OCI-LY1 (cell line): ENCODE measurements around the gene ABCF3.

Source experiments
- H2AFZ ChIP-seq: fragments of 200-600 bp; sonication (generic), shearing (Covaris generic); 2 replicates; pipeline ENCODE4 v1.6.0; 2014; ENCODE audit warnings: antibody characterized with exemption, mild to moderate bottlenecking, low read length
- H3F3A ChIP-seq: fragments of 200-600 bp; sonication (generic), shearing (Covaris generic); 2 replicates; pipeline ENCODE4 v1.6.0; 2014; ENCODE audit warnings: mild to moderate bottlenecking, antibody characterized with exemption, low read length, moderate library complexity; ENCODE audit not compliant: insufficient read depth
- H3K27ac ChIP-seq: fragments of 200-600 bp; sonication (generic); 2 replicates; pipeline ENCODE4 v1.5.1; 2014; ENCODE audit warnings: low read length, mixed run types, mild to moderate bottlenecking, low read depth; ENCODE audit not compliant: poor library complexity, severe bottlenecking
- H3K27me3 ChIP-seq: fragments of 200-600 bp; sonication (generic); 2 replicates; pipeline ENCODE4 v1.6.0; 2014; ENCODE audit warnings: antibody characterized with exemption, mild to moderate bottlenecking, low read length, moderate library complexity; ENCODE audit not compliant: insufficient read depth
- H3K36me3 ChIP-seq: fragments of 200-600 bp; sonication (generic); 2 replicates; pipeline ENCODE4 v1.6.1; 2014; ENCODE audit warnings: mild to moderate bottlenecking, antibody characterized with exemption, low read length, moderate library complexity, mixed read lengths; ENCODE audit not compliant: insufficient read depth
- H3K4me1 ChIP-seq: fragments of 200-600 bp; sonication (generic); 2 replicates; pipeline ENCODE4 v1.5.1; 2014; ENCODE audit warnings: mild to moderate bottlenecking, low read length, moderate library complexity; ENCODE audit not compliant: insufficient read depth, severe bottlenecking
- H3K4me2 ChIP-seq: fragments of 200-600 bp; sonication (generic), shearing (Covaris generic); 2 replicates; pipeline ENCODE4 v1.6.1; 2014; ENCODE audit warnings: low read length
- H3K4me3 ChIP-seq: fragments of 200-600 bp; sonication (generic); 2 replicates; pipeline ENCODE4 v1.5.1; 2014; ENCODE audit warnings: low read length, low read depth, mild to moderate bottlenecking, mixed read lengths; ENCODE audit not compliant: poor library complexity, severe bottlenecking
- H3K79me2 ChIP-seq: fragments of 200-600 bp; shearing (Covaris generic); 2 replicates; pipeline ENCODE4 v1.6.1; 2016; ENCODE audit warnings: mixed run types, low read length, mixed read lengths; ENCODE audit not compliant: insufficient read depth
- H3K9ac ChIP-seq: fragments of 200-600 bp; sonication (generic), shearing (Covaris generic); 2 replicates; pipeline ENCODE4 v1.6.1; 2014; ENCODE audit warnings: mild to moderate bottlenecking, low read length, mixed read lengths
- H3K9me2 ChIP-seq: fragments of 200-600 bp; sonication (generic), shearing (Covaris generic); 2 replicates; pipeline ENCODE4 v1.6.1; 2014; ENCODE audit warnings: low read depth, mild to moderate bottlenecking, low read length, mixed read lengths
- H3K9me3 ChIP-seq: fragments of 200-600 bp; shearing (Covaris generic); 2 replicates; pipeline ENCODE4 v1.6.1; 2014; ENCODE audit warnings: low read length, mixed read lengths
- H4K20me1 ChIP-seq: fragments of 200-600 bp; sonication (generic), shearing (Covaris generic); 2 replicates; pipeline ENCODE4 v1.6.0; 2016; ENCODE audit warnings: mild to moderate bottlenecking, low read length; ENCODE audit not compliant: insufficient read depth
- CTCF ChIP-seq: fragments of 200-600 bp; sonication (generic), shearing (Covaris generic); IDR thresholded peaks from 2 replicates; pipeline ENCODE4 v1.5.1; 2017; ENCODE audit warnings: mild to moderate bottlenecking, antibody characterized with exemption, low read length, moderate library complexity, mixed read lengths
- EZH2 ChIP-seq: fragments of 200-600 bp; sonication (generic), shearing (Covaris generic); IDR thresholded peaks from 2 replicates; pipeline ENCODE4 v1.8.0; 2017; ENCODE audit warnings: borderline replicate concordance, mixed run types, mild to moderate bottlenecking, antibody characterized with exemption, low read length, moderate library complexity, mixed read lengths

ABCF3 gene

GRCh38 chr3:184236636-184237035 is 50.6 kb downstream of the ABCF3 start:
- no peaks in the 10 kb centered on the region for H3K9me2 ChIP-seq
- H3K27ac ChIP-seq: no peak overlapping the region
- no peaks in the 10 kb centered on the region for H3F3A ChIP-seq
- TF ChIP-seq CTCF: no peak
- no peak for TF ChIP-seq EZH2
- H2AFZ ChIP-seq: no peak overlapping the region
- H3K4me3 ChIP-seq: no peak overlapping the region
- H3K4me1 ChIP-seq: no peaks in the 10 kb centered on the region
- H3K36me3 ChIP-seq: no peaks in the 10 kb centered on the region
- H4K20me1 ChIP-seq: no peaks in the 10 kb centered on the region
- no peaks in the 10 kb centered on the region for H3K9me3 ChIP-seq
- peaks cover 9% of the 10 kb centered on the region for H3K27me3 ChIP-seq
- H3K9ac ChIP-seq: no peak overlapping the region
- H3K4me2 ChIP-seq: no peak overlapping the region
- H3K79me2 ChIP-seq: no peaks in the 10 kb centered on the region

- Histone ChIP-seq H3K9me2 (no peaks in the 10 kb centered on the region), H3K9ac (no peak overlapping the region), H3K27ac (no peak overlapping the region)
These were observed 51.2 kb downstream of the ABCF3 start for GRCh38 chr3:184237211-184237610.

GRCh38 chr3:184237807-184238206 is 51.8 kb downstream of the ABCF3 start:
- no peaks in the 10 kb centered on the region for H3K9me2 ChIP-seq
- no peak overlapping the region for H3K4me2 ChIP-seq
- no peak overlapping the region for H3K4me3 ChIP-seq
- H4K20me1 ChIP-seq: no peaks in the 10 kb centered on the region
- H3K36me3 ChIP-seq: peaks cover 9% of the 10 kb centered on the region
- no peaks in the 10 kb centered on the region for H3K4me1 ChIP-seq
- no peaks in the 10 kb centered on the region for H3K9me3 ChIP-seq
- no peak for TF ChIP-seq CTCF
- no peak for TF ChIP-seq EZH2
- peaks cover 6% of the 10 kb centered on the region for H3K27me3 ChIP-seq
- H3F3A ChIP-seq: no peaks in the 10 kb centered on the region
- H3K9ac ChIP-seq: no peak overlapping the region
- no peak overlapping the region for H3K27ac ChIP-seq
- H3K79me2 ChIP-seq: no peaks in the 10 kb centered on the region
- H2AFZ ChIP-seq: no peak overlapping the region

More at GRCh38 chr3:184237211-184237610, 51.2 kb downstream of the ABCF3 start:
- Histone ChIP-seq H3K9me3 (no peaks in the 10 kb centered on the region), H3K4me2 (no peak overlapping the region), H2AFZ (no peak overlapping the region), H3F3A (no peaks in the 10 kb centered on the region), H4K20me1 (no peaks in the 10 kb centered on the region), H3K79me2 (no peaks in the 10 kb centered on the region), H3K4me1 (no peaks in the 10 kb centered on the region), H3K36me3 (peaks cover 3% of the 10 kb centered on the region), H3K27me3 (peaks cover 9% of the 10 kb centered on the region), H3K4me3 (no peak overlapping the region)
- TF ChIP-seq EZH2 (no peak), CTCF (no peak)
